ENCODE measurements around the gene MAX. TPM values are rescaled to one million over a fixed set of nuclear protein-coding genes. Genes with fewer than 3 reads are reported as not detected.

The MAX gene
- total and polyA plus RNA-seq, 2 of the 13 experiments (the other 11 are each of a cell fraction or from before 2014, with no cell fraction given): 28.5 to 29.3 TPM

- no peak overlapping the region for H3K4me3 ChIP-seq (replicated peaks in 1 of 3; ENCODE audit: insufficient read depth in 1 of 3, low read depth in 2 of 3, low read length in 3 of 3)
- no peak overlapping the region for H3K9ac ChIP-seq (ENCODE audit: insufficient read depth, low read depth, low read length)
- H3K79me2 ChIP-seq (ENCODE audit: insufficient read depth, low read length): no peaks in the 10 kb centered on the region
- H3K27me3 ChIP-seq (ENCODE audit: control insufficient read depth in 1 of 2, insufficient read depth in 2 of 2, low read length in 2 of 2): peaks cover 0 to 25% of the 10 kb centered on the region in 2 experiments; a peak in 3 of 5 replicates
- H3K4me1 ChIP-seq (ENCODE audit: insufficient read depth, low read length): no peaks in the 10 kb centered on the region
- BruUV-seq (replicated peaks): no TSS peak
- WGBS (ENCODE audit: low lambda C conversion rate): 46% methylated on average over 4 of the region's 4 CpGs
- ATAC-seq (no peak), DNase-seq (ENCODE audit: low spot score) (no peak), FAIRE-seq (no peak)
- CTCF ChIA-PET (ENCODE audit: low intra/inter-chr PET ratio, low total read pairs): no interaction called here
- H3K4me2 ChIP-seq (ENCODE audit: low read depth, low read length): no peak overlapping the region
- in situ Hi-C loops (cut with HindIII; ENCODE audit: extremely low pct_ligation_motif_present, low pct_unique_long_range_greater_than_20kb): no loop called here
- POLR2A ChIA-PET: no interaction called here
- TF ChIP-seq POLR2G (IDR thresholded peaks at IDR 0.05; ENCODE audit: low read depth, low read length) (no peak), ARID3A (IDR thresholded peaks at IDR 0.05; ENCODE audit: low read depth, low read length) (no peak), ZNF549 (CRISPR knock-in tag; IDR thresholded peaks at IDR 0.05) (no peak), YEATS4 (CRISPR knock-in tag; IDR thresholded peaks at IDR 0.05; ENCODE audit: borderline replicate concordance) (no peak), ZNF124 (CRISPR knock-in tag; IDR thresholded peaks at IDR 0.05) (no peak), ZNF274 (CRISPR knock-in tag; IDR thresholded peaks at IDR 0.05) (no peak), ZNF615 (CRISPR knock-in tag; IDR thresholded peaks at IDR 0.05; ENCODE audit: borderline replicate concordance) (no peak), ZNF317 (CRISPR knock-in tag; IDR thresholded peaks at IDR 0.05) (no peak)
- TF ChIP-seq, protein P1, sequence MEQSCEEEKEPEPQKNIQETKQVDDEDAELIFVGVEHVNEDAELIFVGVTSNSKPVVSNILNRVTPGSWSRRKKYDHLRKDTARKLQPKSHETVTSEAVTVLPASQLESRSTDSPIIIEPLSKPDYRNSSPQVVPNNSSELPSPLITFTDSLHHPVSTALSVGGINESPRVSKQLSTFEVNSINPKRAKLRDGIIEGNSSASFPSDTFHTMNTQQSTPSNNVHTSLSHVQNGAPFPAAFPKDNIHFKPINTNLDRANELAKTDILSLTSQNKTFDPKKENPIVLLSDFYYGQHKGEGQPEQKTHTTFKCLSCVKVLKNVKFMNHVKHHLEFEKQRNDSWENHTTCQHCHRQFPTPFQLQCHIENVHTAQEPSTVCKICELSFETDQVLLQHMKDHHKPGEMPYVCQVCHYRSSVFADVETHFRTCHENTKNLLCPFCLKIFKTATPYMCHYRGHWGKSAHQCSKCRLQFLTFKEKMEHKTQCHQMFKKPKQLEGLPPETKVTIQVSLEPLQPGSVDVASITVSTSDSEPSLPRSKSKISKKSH (CRISPR knock-in tag; IDR thresholded peaks at IDR 0.05; ENCODE audit: borderline replicate concordance): no peak
- no peaks in the 10 kb centered on the region for H3K9me3 ChIP-seq (ENCODE audit: low read length)
- no peaks in the 10 kb centered on the region for H4K20me1 ChIP-seq (ENCODE audit: insufficient read depth, low read length)
- H2AFZ ChIP-seq (ENCODE audit: low read length): no peak overlapping the region
- intact Hi-C loops (cut with micrococcal nuclease; ENCODE audit: unreplicated experiment): no loop called here
- no peak overlapping the region for H3K27ac ChIP-seq (ENCODE audit: extremely low read length, insufficient read depth, low read length)
- H3K36me3 ChIP-seq (replicated peaks in 1 of 2; ENCODE audit: control insufficient read depth in 1 of 2, insufficient read depth in 2 of 2, low read length in 2 of 2): no peaks in the 10 kb centered on the region
Observed at GRCh38 chr14:65142429-65142828, 40.1 kb upstream of the MAX start.

Measured in HepG2 (cell line).